Duodenal mucosa (tissue), 2 donors: ENCODE measurements around the gene TUBG1.
"Not testable (repeated sequence)": the region's sequence is repeated elsewhere in the genome, so short reads cannot be mapped to it uniquely, and the experiment has no call there.

Experiments used
- H3K27ac ChIP-seq: one replicate; pipeline ENCODE4 v1.7.0; 2013; ENCODE audit warnings: low read depth, low read length
- H3K27me3 ChIP-seq, 2 donors: one replicate each; pipeline ENCODE4 v1.7.0; 2013; ENCODE audit warnings: low read length in 2 of 2, control low read depth in 1 of 2; ENCODE audit not compliant: insufficient read depth in 2 of 2, control insufficient read depth in 1 of 2
- H3K36me3 ChIP-seq, 2 donors: one replicate each; pipeline ENCODE4 v1.7.0; 2013; ENCODE audit warnings: low read length in 2 of 2, control low read depth in 1 of 2; ENCODE audit not compliant: insufficient read depth in 2 of 2, control insufficient read depth in 1 of 2
- H3K4me1 ChIP-seq, 2 donors: one replicate each; pipeline ENCODE4 v1.7.0; 2013; ENCODE audit warnings: low read length in 2 of 2, control low read depth in 1 of 2; ENCODE audit not compliant: insufficient read depth in 2 of 2, control insufficient read depth in 1 of 2
- H3K4me3 ChIP-seq, 2 donors: one replicate each; pipeline ENCODE4 v1.7.0; 2013; ENCODE audit warnings: low read length in 2 of 2, low read depth in 1 of 2
- H3K9ac ChIP-seq, 2 donors: one replicate each; pipeline ENCODE4 v1.7.0; 2013; ENCODE audit warnings: low read length in 2 of 2, low read depth in 1 of 2
- H3K9me3 ChIP-seq, 2 donors: one replicate each; pipeline ENCODE4 v1.7.0; 2013; ENCODE audit warnings: low read length in 2 of 2, control low read depth in 1 of 2; ENCODE audit not compliant: control insufficient read depth in 1 of 2

The TUBG1 gene

DNA sequence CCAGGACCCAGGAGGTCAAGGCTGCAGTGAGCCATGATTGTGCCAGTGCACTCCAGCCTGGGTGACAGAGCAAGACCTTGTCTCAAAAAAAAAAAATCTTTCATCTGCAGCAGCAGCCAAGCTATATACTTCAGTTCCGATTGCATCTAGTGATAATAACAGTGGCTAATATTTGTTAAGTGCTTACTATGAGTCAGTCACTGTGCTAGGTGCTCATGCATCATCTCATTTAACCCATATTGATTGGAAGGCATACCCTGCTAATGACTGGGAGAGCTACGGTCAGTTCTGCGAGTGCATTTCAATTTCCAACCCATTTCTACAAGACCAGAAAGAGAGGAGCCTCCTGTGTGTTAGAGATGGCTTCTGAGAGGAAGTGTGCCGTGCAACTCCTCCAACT is 41.9 kb downstream of the TUBG1 start:
- Histone ChIP-seq H3K9ac (no peak overlapping the region), H3K4me1 (peaks cover 0 to 9% of the 10 kb centered on the region in 2 donors), H3K36me3 (no peaks in the 10 kb centered on the region), H3K27me3 (peaks cover 0 to 5% of the 10 kb centered on the region in 2 donors), H3K9me3 (no peaks in the 10 kb centered on the region), H3K27ac (no peak overlapping the region), H3K4me3 (no peak overlapping the region)

DNA sequence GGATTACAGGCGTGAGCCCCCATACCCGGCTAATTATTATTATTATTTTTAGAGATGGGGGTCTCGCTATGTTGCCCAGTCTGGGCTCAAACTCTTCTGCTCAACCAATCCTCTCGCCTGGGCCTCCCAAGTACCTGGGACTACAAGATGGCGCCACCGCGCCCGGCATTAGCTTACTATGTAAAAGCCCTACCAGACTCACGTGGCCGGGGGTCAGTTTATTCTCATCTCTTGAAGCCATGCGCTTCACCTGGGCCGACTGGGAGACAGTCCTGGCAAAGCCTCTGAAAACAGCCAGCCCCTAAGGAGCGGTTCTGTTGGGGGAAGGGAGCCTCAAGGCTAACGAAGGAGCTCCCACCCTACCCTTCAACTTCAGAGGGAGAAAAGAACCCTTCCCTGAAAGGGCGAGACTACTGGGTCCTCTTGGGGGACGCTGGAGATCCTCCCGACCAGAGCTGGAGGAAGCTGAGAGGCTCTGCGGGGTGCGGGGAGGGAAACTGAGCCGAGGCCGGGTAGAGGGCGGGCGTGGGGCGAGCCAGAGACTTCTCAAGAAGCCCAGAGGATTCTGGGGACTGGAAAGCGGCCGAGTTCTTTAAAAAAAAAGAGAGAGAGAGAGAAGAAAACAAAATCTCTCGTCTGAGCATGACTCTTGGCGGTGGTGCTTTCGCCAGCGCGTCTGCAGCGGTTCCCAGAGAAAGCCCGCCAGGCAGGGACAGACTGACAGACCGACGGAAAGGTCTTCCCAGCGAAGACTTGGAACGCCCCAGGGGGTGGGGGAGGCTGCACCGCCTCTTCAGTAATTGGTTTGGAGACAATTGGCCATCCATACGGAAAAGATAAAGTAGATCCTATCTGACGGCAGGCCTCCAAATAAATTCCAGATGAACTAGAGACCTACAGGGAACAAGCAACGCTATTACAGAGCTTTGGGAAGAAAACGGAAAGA is 44.0 kb downstream of the TUBG1 start:
- Histone ChIP-seq H3K9ac (peak overlapping the region in 1 of 2 donors; percentile 33), H3K27ac (peak overlapping the region; percentile 50), H3K4me3 (peak overlapping the region; percentile 40 to 56), H3K4me1 (peaks cover 0 to 9% of the 10 kb centered on the region in 2 donors), H3K36me3 (no peaks in the 10 kb centered on the region), H3K9me3 (no peaks in the 10 kb centered on the region), H3K27me3 (peaks cover 0 to 5% of the 10 kb centered on the region in 2 donors)

DNA sequence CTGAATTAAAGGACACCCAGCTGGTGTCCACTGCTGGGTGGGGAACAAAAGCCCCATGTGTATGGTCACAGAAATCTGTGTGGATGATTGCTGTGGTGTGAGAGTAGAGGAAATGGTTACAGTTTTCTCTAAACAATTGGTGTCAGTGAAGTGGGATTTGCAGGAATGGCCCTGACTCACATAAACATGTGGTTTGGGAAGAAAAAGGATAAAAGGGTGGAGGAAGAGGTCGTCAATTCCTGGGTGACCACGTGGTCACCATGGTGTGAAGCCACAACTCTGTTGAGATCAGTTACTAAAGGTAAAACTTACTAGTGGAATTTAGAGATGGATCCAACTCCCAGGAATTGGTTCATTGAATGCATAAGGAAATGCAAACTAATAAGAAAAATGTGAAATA is 46.0 kb downstream of the TUBG1 start:
- H3K27me3 ChIP-seq: peaks cover 0 to 5% of the 10 kb centered on the region in 2 donors
- no peak overlapping the region for H3K9ac ChIP-seq
- peaks cover 5 to 24% of the 10 kb centered on the region in 2 donors for H3K4me1 ChIP-seq
- H3K4me3 ChIP-seq: no peak overlapping the region
- H3K27ac ChIP-seq: no peak overlapping the region
- no peaks in the 10 kb centered on the region for H3K9me3 ChIP-seq
- no peaks in the 10 kb centered on the region for H3K36me3 ChIP-seq

DNA sequence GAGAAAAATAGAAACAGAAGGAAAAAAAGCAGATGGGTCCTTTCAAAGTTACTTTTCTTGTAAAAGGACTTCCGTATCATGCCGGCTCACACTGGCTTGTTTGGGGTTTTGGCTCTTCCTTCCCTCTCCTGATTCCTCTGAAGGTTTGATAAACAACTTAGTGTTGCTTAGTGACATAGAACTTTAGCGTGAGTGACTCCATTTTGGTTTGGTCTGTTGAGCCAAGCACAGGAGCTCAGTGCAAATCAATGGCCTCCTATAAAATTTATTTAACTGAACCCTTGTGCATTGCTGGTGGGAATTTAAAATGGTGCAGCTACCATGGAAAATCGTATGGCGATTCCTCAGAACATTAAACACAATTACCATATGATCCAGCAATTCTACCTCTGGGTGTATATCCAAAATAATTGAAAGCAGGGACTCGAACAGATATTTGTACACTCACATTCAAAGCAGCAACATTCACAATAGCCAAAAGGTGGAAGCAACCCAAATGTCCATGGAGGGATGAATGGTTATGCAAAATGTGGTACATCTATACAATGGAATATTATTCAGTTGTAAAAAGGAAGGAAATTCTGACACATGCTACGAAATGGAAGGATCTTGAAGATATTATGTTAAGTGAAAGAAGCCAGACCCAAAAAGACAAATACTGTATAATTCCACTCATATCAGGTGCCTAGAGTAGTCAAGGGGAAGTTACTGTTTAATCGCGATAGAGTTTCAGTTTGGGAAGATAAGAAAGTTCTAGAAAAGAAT is 48.5 kb downstream of the TUBG1 start:
- Histone ChIP-seq H3K4me1 (peaks cover 10 to 29% of the 10 kb centered on the region in 2 donors), H3K9me3 (no peaks in the 10 kb centered on the region), H3K36me3 (no peaks in the 10 kb centered on the region), H3K27ac (no peak overlapping the region), H3K27me3 (peaks cover 0 to 5% of the 10 kb centered on the region in 2 donors), H3K4me3 (no peak overlapping the region), H3K9ac (no peak overlapping the region)

DNA sequence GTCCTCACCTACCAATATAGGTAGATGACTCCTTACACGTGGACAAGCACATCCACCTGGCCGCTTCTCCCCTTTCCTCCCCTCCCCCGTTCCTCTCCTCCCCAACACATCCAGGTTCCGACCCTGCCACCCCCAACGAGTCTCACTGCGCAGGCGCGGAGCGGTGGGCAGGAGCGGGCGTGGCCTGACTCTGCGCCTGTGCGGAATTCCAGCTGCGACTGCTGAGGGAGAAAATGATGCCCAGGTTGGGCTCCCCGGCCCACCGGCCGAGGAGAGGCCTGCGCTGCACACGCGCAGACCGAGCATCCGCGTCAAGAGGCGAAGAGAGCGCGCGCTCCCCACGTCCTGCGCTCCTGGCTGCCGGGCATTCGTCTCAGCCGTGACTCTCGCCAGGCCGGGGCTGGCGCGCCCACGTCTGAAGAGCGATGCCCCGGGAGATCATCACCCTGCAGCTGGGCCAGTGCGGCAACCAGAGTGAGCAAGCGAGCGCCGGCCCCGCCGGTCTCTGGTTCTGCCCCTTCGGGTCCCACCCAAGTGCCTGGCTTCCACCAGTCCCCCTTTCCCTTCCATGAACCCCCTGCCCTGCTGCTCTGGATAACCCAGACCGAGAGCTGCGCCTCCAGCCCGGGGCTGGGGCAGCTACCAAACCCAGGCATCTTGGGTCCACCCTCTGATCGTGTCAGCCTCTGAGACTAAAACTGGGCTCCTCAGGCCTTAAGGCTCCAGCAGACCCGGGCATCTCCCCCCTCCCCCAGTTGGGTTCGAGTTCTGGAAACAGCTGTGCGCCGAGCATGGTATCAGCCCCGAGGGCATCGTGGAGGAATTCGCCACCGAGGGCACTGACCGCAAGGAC is 49.8 kb downstream of the TUBG1 start, which contains the start of gene TUBG2:
TSS of gene TUBG2 (plus strand) at position 206 of the 853 bp plus-strand sequence. CDS start at position 426, 220 bp downstream.
- H3K36me3 ChIP-seq: no peaks in the 10 kb centered on the region
- no peaks in the 10 kb centered on the region for H3K27me3 ChIP-seq
- peaks cover 10 to 23% of the 10 kb centered on the region in 2 donors for H3K4me1 ChIP-seq
- H3K4me3 ChIP-seq: peak within 1 kb of the TSS; percentile 74 to 78
- peak within 1 kb of the TSS; percentile 60 to 61 for H3K9ac ChIP-seq
- H3K27ac ChIP-seq: no peak within 1 kb of the TSS
- no peaks in the 10 kb centered on the region for H3K9me3 ChIP-seq

DNA sequence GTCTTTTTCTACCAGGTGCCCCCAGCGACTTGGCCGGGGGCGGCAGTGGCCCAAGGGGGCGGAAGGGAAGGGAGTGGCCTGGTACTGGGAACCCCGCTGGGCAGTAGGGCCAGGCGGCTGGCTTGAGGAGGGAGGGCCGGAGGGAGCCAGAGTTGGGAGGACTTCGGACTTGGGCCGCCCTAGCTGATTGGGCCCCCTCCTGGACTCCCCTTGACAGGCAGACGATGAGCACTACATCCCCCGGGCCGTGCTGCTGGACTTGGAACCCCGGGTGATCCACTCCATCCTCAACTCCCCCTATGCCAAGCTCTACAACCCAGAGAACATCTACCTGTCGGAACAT is 50.4 kb downstream of the TUBG1 start:
- H3K36me3 ChIP-seq, H3K27me3 ChIP-seq, H3K9me3 ChIP-seq, H3K27ac ChIP-seq: not testable (repeated sequence)
- H3K9ac ChIP-seq: peak overlapping the region in 1 of 2 donors; percentile 60
- peak overlapping the region in 1 of 2 donors; percentile 74 for H3K4me3 ChIP-seq
- peaks cover 10 to 23% of the 10 kb centered on the region in 2 donors for H3K4me1 ChIP-seq

DNA sequence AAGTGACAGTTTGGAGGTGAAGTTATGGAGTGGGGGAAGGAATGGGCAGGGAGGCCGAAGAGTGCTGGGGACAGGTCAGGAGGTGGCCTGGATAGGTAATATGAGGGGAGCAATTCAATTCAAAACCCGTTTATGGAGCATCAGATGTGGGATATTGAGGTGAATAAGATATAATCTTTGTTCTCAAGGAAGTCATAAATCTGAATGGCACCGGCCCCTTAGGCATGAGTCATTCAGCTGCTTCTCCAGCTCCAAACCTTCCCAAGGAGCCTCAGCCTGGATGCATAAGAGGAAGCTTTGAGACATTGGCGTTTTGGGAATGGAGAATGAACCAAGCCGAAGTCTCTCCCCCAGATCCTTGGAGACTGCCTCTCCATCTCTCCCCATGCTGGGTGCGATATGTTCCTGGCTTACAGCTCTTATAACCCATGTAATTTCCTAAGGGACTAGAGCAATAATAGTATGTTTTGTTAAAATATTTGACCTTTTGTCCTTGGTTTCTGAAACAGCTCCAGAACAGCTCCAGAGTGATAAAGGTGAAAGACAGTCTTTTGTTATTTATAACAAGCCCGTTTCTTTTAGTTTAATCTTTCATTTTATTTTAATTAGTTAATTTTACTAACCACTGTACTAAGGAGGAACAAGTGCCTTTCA is 51.3 kb downstream of the TUBG1 start:
- H3K36me3 ChIP-seq: peaks cover 0 to 4% of the 10 kb centered on the region in 2 donors
- H3K4me1 ChIP-seq: peaks cover 10 to 19% of the 10 kb centered on the region in 2 donors
- no peak overlapping the region for H3K4me3 ChIP-seq
- no peaks in the 10 kb centered on the region for H3K9me3 ChIP-seq
- no peak overlapping the region for H3K9ac ChIP-seq
- H3K27me3 ChIP-seq: no peaks in the 10 kb centered on the region
- no peak overlapping the region for H3K27ac ChIP-seq
